Sigmoid colon (tissue), 4 donors: Measurements from ENCODE around the gene OR51M1.

ENCODE experiments used
- EP300 ChIP-seq, 4 donors: sonication (generic); formaldehyde crosslinking; IDR thresholded peaks; one replicate each; pipeline ENCODE4 v1.6.1; 2017; ENCODE audit warnings: antibody characterized with exemption in 4 of 4
- TF ChIP-seq, protein P1 (sequence below), 4 experiments: fragments of 450-650 bp in 3 of 4; fragments of 200-600 bp in 1 of 4; IDR thresholded peaks; one replicate each; pipeline ENCODE4 v1.5.1; 2016 to 2019; ENCODE audit warnings: antibody characterized with exemption in 4 of 4, mild to moderate bottlenecking in 3 of 4, moderate library complexity in 2 of 4

DNA sequence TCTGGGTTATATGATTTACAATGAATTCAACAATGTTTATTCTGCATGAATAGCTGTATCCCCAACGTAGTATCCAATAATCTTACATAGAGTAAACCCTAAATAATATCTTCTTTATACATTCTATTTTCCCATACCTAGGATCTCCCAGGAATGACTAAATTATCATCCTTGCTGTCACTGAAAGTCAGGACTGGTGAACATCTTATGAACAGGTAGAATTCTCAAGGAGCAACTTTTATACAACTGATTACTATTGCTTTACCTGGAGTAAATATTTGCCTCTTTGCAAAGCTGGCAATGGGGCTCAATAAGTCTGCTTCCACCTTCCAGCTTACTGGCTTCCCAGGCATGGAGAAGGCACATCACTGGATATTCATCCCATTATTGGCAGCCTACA is 32.4 kb upstream of the OR51M1 start, which contains the start of gene OR51B6:
- TF ChIP-seq, protein P1, sequence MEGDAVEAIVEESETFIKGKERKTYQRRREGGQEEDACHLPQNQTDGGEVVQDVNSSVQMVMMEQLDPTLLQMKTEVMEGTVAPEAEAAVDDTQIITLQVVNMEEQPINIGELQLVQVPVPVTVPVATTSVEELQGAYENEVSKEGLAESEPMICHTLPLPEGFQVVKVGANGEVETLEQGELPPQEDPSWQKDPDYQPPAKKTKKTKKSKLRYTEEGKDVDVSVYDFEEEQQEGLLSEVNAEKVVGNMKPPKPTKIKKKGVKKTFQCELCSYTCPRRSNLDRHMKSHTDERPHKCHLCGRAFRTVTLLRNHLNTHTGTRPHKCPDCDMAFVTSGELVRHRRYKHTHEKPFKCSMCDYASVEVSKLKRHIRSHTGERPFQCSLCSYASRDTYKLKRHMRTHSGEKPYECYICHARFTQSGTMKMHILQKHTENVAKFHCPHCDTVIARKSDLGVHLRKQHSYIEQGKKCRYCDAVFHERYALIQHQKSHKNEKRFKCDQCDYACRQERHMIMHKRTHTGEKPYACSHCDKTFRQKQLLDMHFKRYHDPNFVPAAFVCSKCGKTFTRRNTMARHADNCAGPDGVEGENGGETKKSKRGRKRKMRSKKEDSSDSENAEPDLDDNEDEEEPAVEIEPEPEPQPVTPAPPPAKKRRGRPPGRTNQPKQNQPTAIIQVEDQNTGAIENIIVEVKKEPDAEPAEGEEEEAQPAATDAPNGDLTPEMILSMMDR (IDR thresholded peaks at IDR 0.05) = no peak
- TF ChIP-seq EP300 (IDR thresholded peaks at IDR 0.05) = no peak
